Adrenal gland (tissue), 12 donors: ENCODE data around the gene HEY2. TPM values are rescaled to one million over a fixed set of nuclear protein-coding genes. Genes with fewer than 3 reads are reported as not detected.
A peak's percentile ranks its signal among the peaks of the same experiment; 100 is the strongest.

Experiments used
- DNase-seq, 7 donors: peaks; one replicate each; pipeline ENCODE4 v3.0.0-alpha.2; 2019 to 2020
- H3K27ac ChIP-seq, 5 donors: fragments of 200-600 bp; sonication (generic) in 4 of 5; 1 replicate in 3 of 5; 2 replicates in 2 of 5; pipeline versions ENCODE4 v1.5.1 to v1.8.0; 2016 to 2020; ENCODE audit warnings: mild to moderate bottlenecking in 1 of 5
- H3K27me3 ChIP-seq: fragments of 200-600 bp; 2 replicates; pipeline ENCODE4 v1.8.0; 2021
- H3K36me3 ChIP-seq, 2 donors: fragments of 200-600 bp; replicated peaks in 1 of 2; 1 replicate in 1 of 2; 2 replicates in 1 of 2; pipeline versions ENCODE4 v1.5.1 to v1.8.0; 2018 to 2022
- H3K4me1 ChIP-seq, 2 donors: fragments of 200-600 bp; replicated peaks in 1 of 2; 1 replicate in 1 of 2; 2 replicates in 1 of 2; pipeline versions ENCODE4 v1.5.1 to v1.8.0; 2018 to 2021
- H3K4me3 ChIP-seq, 4 donors: fragments of 200-600 bp; sonication (generic) in 3 of 4; one replicate each; pipeline ENCODE4 v1.5.1; 2016 to 2018
- H3K9me3 ChIP-seq, 3 donors: fragments of 200-600 bp; sonication (generic) in 1 of 3; replicated peaks in 1 of 3; 1 replicate in 2 of 3; 2 replicates in 1 of 3; pipeline versions ENCODE4 v1.5.1 to v1.8.0; 2016 to 2021
- CTCF ChIP-seq, 6 experiments: fragments of 450-650 bp in 4 of 6; fragments of 200-600 bp in 2 of 6; sonication (generic) in 1 of 6; IDR thresholded peaks; 1 replicate in 5 of 6; 2 replicates in 1 of 6; pipeline versions ENCODE4 v1.5.1 to v1.8.0; 2016 to 2021; ENCODE audit warnings: antibody characterized with exemption in 6 of 6, mild to moderate bottlenecking in 2 of 6, moderate library complexity in 1 of 6
- POLR2A ChIP-seq, 2 donors: fragments of 450-650 bp; IDR thresholded peaks; one replicate each; pipeline ENCODE4 v1.6.1; 2017; ENCODE audit warnings: antibody characterized with exemption in 2 of 2, mild to moderate bottlenecking in 2 of 2, moderate library complexity in 1 of 2
- WGBS, 4 donors: extraction: QIAGEN DNeasy Blood & Tissue Kit in 2 of 4; methylation state at CpG; one replicate each; pipeline versions ENCODE4 v1.1.5 to v1.1.7; 2013 to 2017; 5-methylcytosine and 5-hydroxymethylcytosine counted together
- intact Hi-C, 2 donors: fragments of 100-400 bp; cut with DNase I; formaldehyde crosslinking; loops; one replicate each; pipeline versions ENCODE4 v1.14.1 to v1.15.0; 2022 to 2023
- polyA plus RNA-seq, 3 donors: library from polyadenylated mRNA; stranded (reverse); fragments of 200-250 nt in 2 of 3; fragments of 350-450 nt in 1 of 3; fragmentation: Illumina TruSeq in 1 of 3; extraction: RNeasy Lipid Tissue Mini Kit (QIAGEN cat#74804) in 1 of 3; gene quantifications; one replicate each; pipeline ENCODE4 v1.2.3, GENCODE V29; 2013 to 2014
- total RNA-seq, 9 donors: library from RNA; depleted of rRNA in 4 of 9; stranded (reverse); fragments of >200 nt in 4 of 9; fragments of 120-200 nt in 1 of 9; fragmentation: NEBNext Ultra II Directional in 1 of 9; extraction: Animal tissue kit (Norgen Biotek cat#: 25700) in 1 of 9; gene quantifications; one replicate each; pipeline versions ENCODE4 v1.1.0 to v1.2.4, GENCODE V29; 2013 to 2023
- donor health status: healthy with polysubstance abuse.
- donor health status: Bipolar disorder and iron deficiency.
- donor health status: DM: yes; HTN: yes; CAD: no.
- donor health status: DM: no; HTN: no; CAD: no.
- donor health status: DM: no; HTN: no; CAD: no.
- donor health status: DM: yes; HTN: yes; CAD: no.

HEY2 gene
- total and polyA plus RNA-seq, 12 donors: 0.46 to 2.1 (median 1.2) TPM; not detected in 1

GRCh38 chr6:125753937-125754259, 4.5 kb downstream of the HEY2 start:
- Histone ChIP-seq H3K4me3 (no peak overlapping the region), H3K36me3 (no peaks in the 10 kb centered on the region), H3K27ac (no peak overlapping the region), H3K9me3 (no peaks in the 10 kb centered on the region), H3K27me3 (peaks cover 39% of the 10 kb centered on the region), H3K4me1 (peaks cover 0 to 13% of the 10 kb centered on the region in 2 donors)
- no peak for DNase-seq
- no peak for TF ChIP-seq POLR2A (IDR thresholded peaks at IDR 0.05)
- no peak for TF ChIP-seq CTCF (IDR thresholded peaks at IDR 0.05)
- intact Hi-C loops: loop anchor here in 1 of 2 donors (5.0 kb wide), 1 partner anchor 442 kb away; no protein-coding TSS in a partner anchor

- Histone ChIP-seq H3K9me3 (no peaks in the 10 kb centered on the region), H3K4me1 (peaks cover 0 to 11% of the 10 kb centered on the region in 2 donors), H3K27me3 (peaks cover 45% of the 10 kb centered on the region), H3K27ac (no peak overlapping the region), H3K36me3 (no peaks in the 10 kb centered on the region), H3K4me3 (no peak overlapping the region)
- no peak for DNase-seq
- 51 to 66% (median 56%) methylated on average over 2 of the region's 2 CpGs for WGBS, 4 donors
- intact Hi-C loops: loop anchor here in 1 of 2 donors (5.0 kb wide), 1 partner anchor 442 kb away; no protein-coding TSS in a partner anchor
- TF ChIP-seq POLR2A (IDR thresholded peaks at IDR 0.05): no peak
- TF ChIP-seq CTCF (IDR thresholded peaks at IDR 0.05): no peak
These were observed 5.1 kb downstream of the HEY2 start for GRCh38 chr6:125754566-125754965.

- intact Hi-C loops: no loop called here
- Histone ChIP-seq H3K4me3 (no peak overlapping the region), H3K4me1 (no peaks in the 10 kb centered on the region), H3K27ac (no peak overlapping the region), H3K36me3 (no peaks in the 10 kb centered on the region), H3K9me3 (no peaks in the 10 kb centered on the region), H3K27me3 (peaks cover 30% of the 10 kb centered on the region)
- DNase-seq: peak in 1 of 7 donors; percentile 12
- no peak for TF ChIP-seq POLR2A (IDR thresholded peaks at IDR 0.05)
- TF ChIP-seq CTCF (IDR thresholded peaks at IDR 0.05): no peak
- WGBS, 4 donors: 83 to 89% (median 86%) methylated on average over 35 to 42 of the region's 42 CpGs
These were observed 9.9 kb downstream of the HEY2 start for GRCh38 chr6:125759184-125759902.

GRCh38 chr6:125759959-125760457, 10.6 kb downstream of the HEY2 start:
- TF ChIP-seq POLR2A (IDR thresholded peaks at IDR 0.05): no peak
- TF ChIP-seq CTCF (IDR thresholded peaks at IDR 0.05): no peak
- H3K9me3 ChIP-seq: no peaks in the 10 kb centered on the region
- no peak for DNase-seq
- H3K4me1 ChIP-seq: no peaks in the 10 kb centered on the region
- H3K36me3 ChIP-seq: no peaks in the 10 kb centered on the region
- intact Hi-C loops: loop anchor here in 1 of 2 donors (10.0 kb wide), 1 partner anchor 895 kb away; no protein-coding TSS in a partner anchor
- peaks cover 27% of the 10 kb centered on the region for H3K27me3 ChIP-seq
- WGBS, 4 donors: 78 to 86% (median 79%) methylated on average over 5 of the region's 5 CpGs
- H3K4me3 ChIP-seq: no peak overlapping the region
- no peak overlapping the region for H3K27ac ChIP-seq
